AG10803 (cell line): ENCODE measurements around the gene KMT2B.

Experiments used
- DNase-seq: peaks from one replicate; pipeline ENCODE4 v3.0.0; 2010; ENCODE audit warnings: low read depth
- H3K4me3 ChIP-seq: 2 replicates; pipeline ENCODE4 v1.5.1; 2011; ENCODE audit warnings: mild to moderate bottlenecking, low read length, control low read depth
- TF ChIP-seq, protein P1 (sequence below): conservative IDR thresholded peaks from 2 replicates; pipeline ENCODE4 v1.5.1; 2011; ENCODE audit warnings: mild to moderate bottlenecking, low read length, control low read depth, inconsistent platforms

Gene KMT2B, protein sequence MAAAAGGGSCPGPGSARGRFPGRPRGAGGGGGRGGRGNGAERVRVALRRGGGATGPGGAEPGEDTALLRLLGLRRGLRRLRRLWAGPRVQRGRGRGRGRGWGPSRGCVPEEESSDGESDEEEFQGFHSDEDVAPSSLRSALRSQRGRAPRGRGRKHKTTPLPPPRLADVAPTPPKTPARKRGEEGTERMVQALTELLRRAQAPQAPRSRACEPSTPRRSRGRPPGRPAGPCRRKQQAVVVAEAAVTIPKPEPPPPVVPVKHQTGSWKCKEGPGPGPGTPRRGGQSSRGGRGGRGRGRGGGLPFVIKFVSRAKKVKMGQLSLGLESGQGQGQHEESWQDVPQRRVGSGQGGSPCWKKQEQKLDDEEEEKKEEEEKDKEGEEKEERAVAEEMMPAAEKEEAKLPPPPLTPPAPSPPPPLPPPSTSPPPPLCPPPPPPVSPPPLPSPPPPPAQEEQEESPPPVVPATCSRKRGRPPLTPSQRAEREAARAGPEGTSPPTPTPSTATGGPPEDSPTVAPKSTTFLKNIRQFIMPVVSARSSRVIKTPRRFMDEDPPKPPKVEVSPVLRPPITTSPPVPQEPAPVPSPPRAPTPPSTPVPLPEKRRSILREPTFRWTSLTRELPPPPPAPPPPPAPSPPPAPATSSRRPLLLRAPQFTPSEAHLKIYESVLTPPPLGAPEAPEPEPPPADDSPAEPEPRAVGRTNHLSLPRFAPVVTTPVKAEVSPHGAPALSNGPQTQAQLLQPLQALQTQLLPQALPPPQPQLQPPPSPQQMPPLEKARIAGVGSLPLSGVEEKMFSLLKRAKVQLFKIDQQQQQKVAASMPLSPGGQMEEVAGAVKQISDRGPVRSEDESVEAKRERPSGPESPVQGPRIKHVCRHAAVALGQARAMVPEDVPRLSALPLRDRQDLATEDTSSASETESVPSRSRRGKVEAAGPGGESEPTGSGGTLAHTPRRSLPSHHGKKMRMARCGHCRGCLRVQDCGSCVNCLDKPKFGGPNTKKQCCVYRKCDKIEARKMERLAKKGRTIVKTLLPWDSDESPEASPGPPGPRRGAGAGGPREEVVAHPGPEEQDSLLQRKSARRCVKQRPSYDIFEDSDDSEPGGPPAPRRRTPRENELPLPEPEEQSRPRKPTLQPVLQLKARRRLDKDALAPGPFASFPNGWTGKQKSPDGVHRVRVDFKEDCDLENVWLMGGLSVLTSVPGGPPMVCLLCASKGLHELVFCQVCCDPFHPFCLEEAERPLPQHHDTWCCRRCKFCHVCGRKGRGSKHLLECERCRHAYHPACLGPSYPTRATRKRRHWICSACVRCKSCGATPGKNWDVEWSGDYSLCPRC (N-terminal part only)

DNA sequence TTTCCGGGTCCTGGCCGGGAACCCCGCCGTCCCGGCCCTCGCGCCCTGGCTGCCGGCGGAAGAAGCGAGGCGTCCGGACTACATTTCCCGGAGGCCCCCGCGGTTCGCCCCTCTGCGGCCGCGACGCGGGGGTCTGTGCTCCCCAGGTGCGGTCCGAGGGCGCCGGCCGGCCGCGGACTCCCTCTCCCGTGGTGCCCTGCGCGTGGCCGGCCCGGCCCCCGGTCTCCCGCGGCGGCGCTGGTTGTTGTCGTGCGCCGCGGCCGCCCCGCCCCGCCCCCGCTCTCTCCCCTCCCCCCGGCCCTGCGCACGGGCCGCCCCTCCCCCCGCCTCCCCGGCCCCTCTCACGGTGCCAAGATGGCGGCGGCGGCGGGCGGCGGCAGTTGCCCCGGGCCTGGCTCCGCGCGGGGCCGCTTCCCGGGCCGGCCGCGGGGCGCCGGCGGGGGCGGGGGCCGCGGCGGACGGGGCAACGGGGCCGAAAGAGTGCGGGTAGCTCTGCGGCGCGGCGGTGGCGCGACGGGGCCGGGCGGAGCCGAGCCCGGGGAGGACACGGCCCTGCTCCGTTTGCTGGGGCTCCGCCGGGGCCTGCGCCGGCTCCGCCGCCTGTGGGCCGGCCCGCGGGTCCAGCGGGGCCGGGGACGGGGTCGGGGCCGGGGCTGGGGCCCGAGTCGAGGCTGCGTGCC is at the start of gene KMT2B:
Gene KMT2B (plus strand): TSS at position 339 of the 680 bp plus-strand sequence. CDS start 16 bp downstream, at position 355.
- H3K4me3 ChIP-seq = peak within 1 kb of the TSS; percentile 91
- peak; percentile 94 for DNase-seq
- TF ChIP-seq, protein P1, sequence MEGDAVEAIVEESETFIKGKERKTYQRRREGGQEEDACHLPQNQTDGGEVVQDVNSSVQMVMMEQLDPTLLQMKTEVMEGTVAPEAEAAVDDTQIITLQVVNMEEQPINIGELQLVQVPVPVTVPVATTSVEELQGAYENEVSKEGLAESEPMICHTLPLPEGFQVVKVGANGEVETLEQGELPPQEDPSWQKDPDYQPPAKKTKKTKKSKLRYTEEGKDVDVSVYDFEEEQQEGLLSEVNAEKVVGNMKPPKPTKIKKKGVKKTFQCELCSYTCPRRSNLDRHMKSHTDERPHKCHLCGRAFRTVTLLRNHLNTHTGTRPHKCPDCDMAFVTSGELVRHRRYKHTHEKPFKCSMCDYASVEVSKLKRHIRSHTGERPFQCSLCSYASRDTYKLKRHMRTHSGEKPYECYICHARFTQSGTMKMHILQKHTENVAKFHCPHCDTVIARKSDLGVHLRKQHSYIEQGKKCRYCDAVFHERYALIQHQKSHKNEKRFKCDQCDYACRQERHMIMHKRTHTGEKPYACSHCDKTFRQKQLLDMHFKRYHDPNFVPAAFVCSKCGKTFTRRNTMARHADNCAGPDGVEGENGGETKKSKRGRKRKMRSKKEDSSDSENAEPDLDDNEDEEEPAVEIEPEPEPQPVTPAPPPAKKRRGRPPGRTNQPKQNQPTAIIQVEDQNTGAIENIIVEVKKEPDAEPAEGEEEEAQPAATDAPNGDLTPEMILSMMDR = no peak

DNA sequence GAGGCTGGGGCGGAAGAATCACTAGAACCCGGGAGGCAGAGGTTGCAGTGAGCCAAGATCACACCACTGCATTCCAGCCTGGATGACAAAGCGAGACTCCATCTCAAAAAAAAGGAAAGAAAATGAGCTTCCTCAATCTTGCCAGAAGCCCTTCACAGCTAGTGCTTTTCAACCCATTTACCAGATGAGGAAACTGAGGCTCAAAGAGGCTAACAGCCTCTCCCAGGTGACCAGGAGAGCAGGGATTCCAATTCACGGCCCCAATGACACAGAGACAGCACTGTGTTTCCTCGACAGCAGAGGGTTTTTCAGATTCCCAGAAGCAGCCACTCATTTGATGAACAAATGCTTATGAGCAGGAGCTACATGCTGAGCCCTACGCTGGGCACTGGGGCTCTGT is 48.2 kb upstream of the KMT2B start:
- DNase-seq = no peak
- TF ChIP-seq, protein P1 = no peak

DNA sequence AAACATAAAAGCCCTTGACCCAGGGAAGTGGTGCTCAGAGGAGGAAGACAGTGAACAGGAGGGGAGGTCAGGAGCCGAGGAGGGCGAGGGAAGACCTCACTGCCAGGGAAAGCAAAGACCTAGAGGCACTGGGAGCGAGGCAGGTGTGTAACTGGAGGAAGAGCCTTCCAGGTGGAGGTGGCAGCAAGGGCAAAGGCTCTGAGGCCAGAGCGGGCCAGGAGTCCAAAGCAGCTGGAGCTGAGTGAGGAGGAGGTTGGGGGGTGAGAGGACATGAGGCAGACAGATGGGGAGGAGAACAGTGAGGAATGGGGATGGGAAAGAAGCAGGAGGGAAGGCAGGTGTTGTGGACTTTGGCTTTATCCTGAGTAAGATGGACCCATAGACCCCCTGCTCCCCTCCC is 47.8 kb upstream of the KMT2B start:
- no peak for DNase-seq
- TF ChIP-seq, protein P1 = no peak

More for the DNA sequence above, 48.2 kb upstream of the KMT2B start:
- no peak overlapping the region for H3K4me3 ChIP-seq

DNA sequence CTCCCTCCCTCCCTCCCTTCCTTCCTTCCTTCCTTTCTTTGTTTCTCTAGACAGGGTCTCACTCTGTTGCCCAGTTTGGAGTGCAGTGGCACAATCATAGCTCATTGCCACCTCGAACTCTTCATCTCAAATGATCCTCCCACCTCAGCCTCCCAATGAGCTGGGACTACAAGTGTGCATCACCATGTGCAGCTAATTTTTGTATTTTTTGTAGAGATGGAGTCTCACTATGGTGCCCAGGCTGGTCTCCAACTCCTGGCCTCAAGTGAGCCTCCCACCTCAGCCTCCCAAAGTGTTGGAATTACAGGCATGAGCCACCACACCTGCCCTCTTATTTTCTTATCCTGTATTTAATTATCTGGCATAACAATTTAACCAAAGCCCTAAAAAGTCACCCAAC is 47.1 kb upstream of the KMT2B start:
- DNase-seq = no peak
- H3K4me3 ChIP-seq = no peak overlapping the region
- TF ChIP-seq, protein P1 = no peak

More for the DNA sequence above, 47.8 kb upstream of the KMT2B start:
- no peak overlapping the region for H3K4me3 ChIP-seq

DNA sequence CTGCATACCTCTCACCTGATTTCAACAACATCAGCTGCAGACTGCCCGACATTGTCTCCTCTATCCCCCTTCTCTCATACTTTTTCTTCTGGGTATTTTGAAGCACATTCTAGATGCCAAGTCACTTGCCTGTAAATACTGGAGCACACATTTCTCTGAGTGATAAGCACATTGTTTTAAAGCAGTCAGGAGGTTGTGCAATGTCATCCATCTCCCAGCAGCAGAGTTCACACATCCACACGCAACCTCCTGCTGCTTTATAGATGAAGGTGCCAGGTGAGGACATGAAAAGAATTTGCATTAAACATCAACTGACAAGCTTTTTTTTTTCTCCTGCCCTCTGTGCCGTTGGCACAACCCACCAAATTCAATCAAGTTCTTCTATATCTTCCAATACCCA is 46.0 kb upstream of the KMT2B start:
- TF ChIP-seq, protein P1 = no peak
- H3K4me3 ChIP-seq = no peak overlapping the region
- no peak for DNase-seq

DNA sequence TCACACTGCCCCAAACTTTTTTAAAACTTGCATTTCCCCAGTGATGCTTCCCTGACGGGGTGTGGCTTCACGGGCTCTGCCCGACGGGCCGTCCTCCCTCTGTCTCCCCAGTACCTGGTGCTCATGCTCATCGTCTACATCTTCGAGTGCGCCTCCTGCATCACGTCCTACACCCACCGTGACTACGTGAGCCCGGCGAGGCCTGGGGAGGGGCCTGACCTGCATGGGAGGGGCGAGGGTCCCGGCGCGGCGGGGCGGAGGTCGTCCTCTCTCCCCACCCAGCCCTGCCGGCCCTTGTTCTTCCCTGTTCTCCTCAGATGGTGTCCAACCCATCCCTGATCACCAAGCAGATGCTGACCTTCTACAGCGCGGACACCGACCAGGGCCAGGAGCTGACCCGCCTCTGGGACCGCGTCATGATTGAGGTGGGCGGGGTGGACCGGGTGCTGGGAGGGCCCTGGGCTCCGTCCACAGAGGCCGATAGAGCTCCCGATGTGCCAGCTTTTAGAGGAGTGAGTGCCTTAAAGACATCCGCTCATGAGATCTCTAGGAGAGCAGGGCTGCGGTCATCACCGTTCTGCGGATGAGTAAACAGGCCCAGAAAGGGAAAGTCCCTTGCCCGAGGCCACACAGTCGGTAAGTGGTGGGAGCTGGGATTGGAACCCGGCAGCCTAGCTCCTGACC is 44.5 kb upstream of the KMT2B start:
- peak; percentile 47 for DNase-seq
- TF ChIP-seq, protein P1 = no peak
- H3K4me3 ChIP-seq = peak overlapping the region; percentile 47
